Type B pancreatic cell (in vitro differentiated cells): ENCODE results near the gene GNGT2. TPM values are rescaled to one million over a fixed set of nuclear protein-coding genes. Genes with fewer than 3 reads are reported as not detected.

Experiments
- DNase-seq: peaks from one replicate; pipeline ENCODE4 v3.0.0; 2021; ENCODE audit warnings: mixed read lengths; ENCODE audit not compliant: unreplicated experiment; ENCODE audit errors: extremely low spot score
- H3K27ac Mint-ChIP-seq: 2 replicates; pipeline ENCODE4 v1.8.0; 2021; ENCODE audit warnings: mild to moderate bottlenecking, mixed read lengths
- H3K27me3 Mint-ChIP-seq: 2 replicates; pipeline ENCODE4 v1.8.0; 2021; ENCODE audit warnings: mixed read lengths
- H3K36me3 Mint-ChIP-seq: 2 replicates; pipeline ENCODE4 v1.8.0; 2021; ENCODE audit warnings: mixed read lengths
- H3K4me1 Mint-ChIP-seq: one replicate; pipeline ENCODE4 v1.8.0; 2021; ENCODE audit warnings: mixed read lengths; ENCODE audit not compliant: unreplicated experiment
- H3K4me3 Mint-ChIP-seq: 2 replicates; pipeline ENCODE4 v1.8.0; 2021; ENCODE audit warnings: mild to moderate bottlenecking, mixed read lengths
- H3K9me3 Mint-ChIP-seq: 2 replicates; pipeline ENCODE4 v1.8.0; 2021; ENCODE audit warnings: mixed read lengths
- total RNA-seq: library from RNA; stranded (reverse); gene quantifications from 2 replicates; pipeline ENCODE4 v1.2.1, GENCODE V29; 2021; ENCODE audit warnings: low replicate concordance
- TF ChIP-seq, protein P1 (sequence below): fragments of 200-600 bp; sonication (generic); conservative IDR thresholded peaks from 2 replicates; pipeline ENCODE4 v1.5.0; 2021; ENCODE audit warnings: antibody characterized with exemption, mild to moderate bottlenecking

The GNGT2 gene
- total RNA-seq, 1 donor from 2014 or later: 0.34 TPM

DNA sequence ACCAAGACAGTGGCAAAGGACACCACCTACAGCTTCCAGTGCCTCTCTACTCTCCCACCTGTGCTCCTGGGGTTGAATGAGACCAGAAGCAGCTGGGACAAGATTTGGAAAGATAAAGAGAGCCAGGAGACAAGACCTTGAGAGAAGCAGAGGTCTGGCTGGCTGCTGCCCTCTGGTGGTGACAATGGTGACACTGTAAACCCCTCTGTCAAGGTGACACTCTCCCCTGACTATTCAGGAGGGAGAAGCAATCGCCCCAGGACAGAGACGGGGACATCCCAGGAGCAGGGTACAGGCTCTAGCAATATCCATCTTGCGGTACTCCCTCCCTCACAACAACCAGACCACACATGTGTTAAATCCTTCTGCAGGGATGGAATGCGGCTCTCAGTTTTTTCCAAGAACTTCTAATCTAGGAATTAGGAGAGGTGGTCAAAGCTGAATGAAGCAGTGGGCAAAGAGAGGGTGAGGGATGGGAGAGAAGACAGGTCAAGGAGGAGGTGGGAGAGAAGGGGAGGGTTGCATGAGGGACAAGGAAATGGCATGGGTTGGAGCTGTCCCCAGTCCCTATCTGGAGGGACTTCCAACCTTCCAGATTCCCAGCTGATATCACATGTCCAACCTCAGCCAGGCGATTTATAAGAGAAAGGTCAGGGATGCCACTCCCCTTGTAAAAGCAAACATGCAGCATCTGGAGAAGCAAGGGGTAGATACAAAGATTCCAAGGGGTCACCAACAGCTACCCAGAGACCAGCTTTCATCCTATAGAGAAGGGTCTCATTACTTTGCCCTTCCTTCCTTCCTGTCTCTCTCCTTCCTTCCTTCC lies 17.3 kb upstream of the GNGT2 start:
- Mint-ChIP-seq H3K4me3 (peak overlapping the region; percentile 70), H3K36me3 (no peaks in the 10 kb centered on the region), H3K4me1 (peaks cover 16% of the 10 kb centered on the region), H3K27me3 (peaks cover 81% of the 10 kb centered on the region), H3K9me3 (no peaks in the 10 kb centered on the region), H3K27ac (no peak overlapping the region)
- peak; percentile 80 for DNase-seq
- TF ChIP-seq, protein P1, sequence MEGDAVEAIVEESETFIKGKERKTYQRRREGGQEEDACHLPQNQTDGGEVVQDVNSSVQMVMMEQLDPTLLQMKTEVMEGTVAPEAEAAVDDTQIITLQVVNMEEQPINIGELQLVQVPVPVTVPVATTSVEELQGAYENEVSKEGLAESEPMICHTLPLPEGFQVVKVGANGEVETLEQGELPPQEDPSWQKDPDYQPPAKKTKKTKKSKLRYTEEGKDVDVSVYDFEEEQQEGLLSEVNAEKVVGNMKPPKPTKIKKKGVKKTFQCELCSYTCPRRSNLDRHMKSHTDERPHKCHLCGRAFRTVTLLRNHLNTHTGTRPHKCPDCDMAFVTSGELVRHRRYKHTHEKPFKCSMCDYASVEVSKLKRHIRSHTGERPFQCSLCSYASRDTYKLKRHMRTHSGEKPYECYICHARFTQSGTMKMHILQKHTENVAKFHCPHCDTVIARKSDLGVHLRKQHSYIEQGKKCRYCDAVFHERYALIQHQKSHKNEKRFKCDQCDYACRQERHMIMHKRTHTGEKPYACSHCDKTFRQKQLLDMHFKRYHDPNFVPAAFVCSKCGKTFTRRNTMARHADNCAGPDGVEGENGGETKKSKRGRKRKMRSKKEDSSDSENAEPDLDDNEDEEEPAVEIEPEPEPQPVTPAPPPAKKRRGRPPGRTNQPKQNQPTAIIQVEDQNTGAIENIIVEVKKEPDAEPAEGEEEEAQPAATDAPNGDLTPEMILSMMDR: peak; percentile 88

DNA sequence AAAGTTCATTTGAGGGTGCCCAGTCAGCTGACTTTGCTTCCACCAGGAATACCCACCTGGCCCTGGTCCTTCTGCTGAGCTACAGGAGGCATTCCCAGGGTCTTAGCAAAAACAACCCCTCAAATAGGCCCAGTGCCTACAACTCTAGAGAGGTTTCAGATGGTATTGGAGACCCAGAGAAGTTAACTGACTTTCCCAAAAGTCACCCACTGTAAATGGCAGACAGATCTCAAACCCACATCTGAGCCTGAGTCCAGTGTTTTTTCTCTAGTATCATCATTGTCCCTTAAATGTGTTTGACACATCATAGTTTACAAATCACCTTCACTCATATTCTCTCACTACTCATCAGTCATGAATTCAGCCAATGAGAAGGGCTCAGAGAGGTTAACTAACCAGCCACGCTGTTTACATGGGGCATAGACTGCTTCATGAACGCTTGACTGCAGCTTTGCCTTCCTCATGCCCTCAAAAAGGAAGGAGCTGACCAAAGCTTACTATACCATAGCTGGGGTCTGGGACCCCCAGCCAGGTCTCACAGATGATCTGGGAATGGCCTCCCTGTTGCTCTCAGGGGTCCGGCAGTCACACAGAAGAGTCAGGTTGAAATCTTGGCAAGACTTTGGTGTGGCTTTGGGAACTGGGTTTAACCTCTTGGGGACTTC lies 16.5 kb upstream of the GNGT2 start:
- Mint-ChIP-seq H3K4me3 (no peak overlapping the region), H3K4me1 (peaks cover 16% of the 10 kb centered on the region), H3K27ac (no peak overlapping the region), H3K9me3 (no peaks in the 10 kb centered on the region), H3K36me3 (no peaks in the 10 kb centered on the region), H3K27me3 (peaks cover 87% of the 10 kb centered on the region)
- no peak for DNase-seq
- TF ChIP-seq, protein P1: no peak

DNA sequence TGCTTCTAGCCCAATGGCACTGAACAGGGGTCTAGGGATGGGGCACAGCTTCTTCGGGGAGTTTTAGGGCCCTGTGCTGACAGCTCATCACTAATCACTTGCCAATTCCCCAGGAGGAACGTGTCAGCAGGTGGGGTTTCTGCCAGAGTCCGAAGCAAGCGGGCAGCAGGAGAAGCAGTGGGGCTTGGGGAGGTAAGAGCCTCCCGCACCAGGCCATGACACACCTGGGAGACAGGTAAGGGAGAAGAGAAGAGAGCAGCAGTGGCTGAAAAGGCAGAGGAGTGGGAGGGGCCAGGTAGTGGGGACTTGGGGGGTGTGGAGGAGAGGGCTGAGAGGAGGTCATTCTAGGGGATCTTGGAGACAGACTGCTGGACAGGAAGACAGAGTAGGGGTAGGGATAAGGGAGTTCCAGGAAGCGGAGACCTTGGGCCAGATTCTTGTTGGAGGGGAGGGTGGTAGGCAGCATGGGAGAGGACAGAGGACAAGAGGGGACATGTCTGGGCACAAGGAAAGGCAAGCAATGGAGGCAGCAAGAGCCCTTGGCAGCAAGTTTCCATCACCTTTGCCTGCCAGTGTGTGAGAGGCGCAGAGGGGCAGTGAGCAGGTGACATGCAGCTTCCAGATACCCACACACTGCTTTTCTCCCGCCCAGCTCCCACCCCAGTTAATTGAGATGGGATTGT lies 15.3 kb upstream of the GNGT2 start:
- peaks cover 83% of the 10 kb centered on the region for H3K27me3 Mint-ChIP-seq
- H3K27ac Mint-ChIP-seq: no peak overlapping the region
- H3K36me3 Mint-ChIP-seq: no peaks in the 10 kb centered on the region
- H3K4me3 Mint-ChIP-seq: no peak overlapping the region
- H3K9me3 Mint-ChIP-seq: no peaks in the 10 kb centered on the region
- DNase-seq: no peak
- peaks cover 12% of the 10 kb centered on the region for H3K4me1 Mint-ChIP-seq
- TF ChIP-seq, protein P1: no peak

DNA sequence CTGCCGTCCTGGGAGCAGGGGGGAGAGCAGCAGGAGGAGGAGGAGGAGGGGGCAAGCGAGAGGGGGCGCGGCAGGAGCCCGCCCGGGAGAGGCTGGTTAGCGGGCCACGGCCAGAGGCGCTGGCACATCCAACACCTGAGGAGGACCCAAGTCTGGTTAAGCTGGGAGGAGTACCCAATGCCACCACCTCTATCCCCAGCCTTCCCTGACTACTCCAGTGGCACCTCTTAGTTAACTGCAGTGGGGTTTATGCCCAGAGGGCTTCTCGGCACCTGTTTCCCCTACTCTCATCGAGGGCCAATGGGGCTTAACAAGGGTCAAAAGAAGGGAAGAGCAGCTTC lies 14.6 kb upstream of the GNGT2 start:
- H3K36me3 Mint-ChIP-seq: no peaks in the 10 kb centered on the region
- H3K9me3 Mint-ChIP-seq: no peaks in the 10 kb centered on the region
- H3K4me1 Mint-ChIP-seq: peaks cover 12% of the 10 kb centered on the region
- peak overlapping the region; percentile 45 for H3K4me3 Mint-ChIP-seq
- H3K27me3 Mint-ChIP-seq: peaks cover 83% of the 10 kb centered on the region
- no peak overlapping the region for H3K27ac Mint-ChIP-seq
- TF ChIP-seq, protein P1: no peak
- DNase-seq: no peak

DNA sequence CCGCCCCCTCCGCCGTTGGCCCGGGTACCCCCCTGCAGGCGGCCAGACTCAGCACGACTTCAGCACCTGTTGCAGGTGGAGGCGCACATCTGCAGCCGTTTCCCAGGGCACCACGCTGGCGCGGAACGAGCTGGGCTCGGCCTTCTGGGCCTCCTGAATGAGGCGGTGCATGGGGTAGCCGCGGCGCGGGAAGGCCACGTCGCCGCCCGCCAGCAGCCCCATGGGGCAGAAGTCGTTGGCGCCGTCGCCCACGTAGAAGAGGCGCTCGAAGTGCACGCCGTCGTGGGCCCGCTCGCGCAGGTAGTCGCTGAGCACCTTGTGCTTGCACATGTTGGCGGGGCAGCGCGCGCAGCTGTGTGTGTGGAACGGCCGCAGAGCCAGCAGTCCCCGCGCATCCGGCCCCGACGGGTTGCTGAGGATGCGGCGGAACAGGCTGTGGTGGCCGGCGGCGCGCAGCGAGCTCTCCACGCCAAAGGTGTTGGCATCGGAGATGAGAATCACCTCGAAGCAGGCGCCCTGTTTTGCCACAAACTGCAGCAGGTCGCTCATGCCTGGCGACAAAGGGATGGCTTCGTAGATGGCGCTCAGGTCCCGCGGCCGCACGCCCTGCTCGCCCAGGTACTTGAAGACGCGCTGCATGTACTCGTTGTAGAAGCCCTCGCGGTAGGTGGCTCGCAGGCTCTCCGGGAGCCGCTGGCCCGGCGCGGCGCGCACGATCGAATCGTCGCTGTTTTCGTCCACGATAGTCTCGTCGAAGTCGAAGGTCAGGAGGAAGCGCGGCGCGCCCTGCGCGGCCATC lies 14.0 kb upstream of the GNGT2 start:
- no peaks in the 10 kb centered on the region for H3K36me3 Mint-ChIP-seq
- H3K9me3 Mint-ChIP-seq: no peaks in the 10 kb centered on the region
- H3K4me1 Mint-ChIP-seq: peaks cover 12% of the 10 kb centered on the region
- DNase-seq: no peak
- TF ChIP-seq, protein P1: no peak
- no peak overlapping the region for H3K27ac Mint-ChIP-seq
- peak overlapping the region; percentile 45 for H3K4me3 Mint-ChIP-seq
- H3K27me3 Mint-ChIP-seq: peaks cover 78% of the 10 kb centered on the region
